Endothelial cell of umbilical vein (primary cell): ENCODE measurements around the gene CDKN1C. TPM values are rescaled to one million over a fixed set of nuclear protein-coding genes. Genes with fewer than 3 reads are reported as not detected.

ENCODE experiments used
- BruUV-seq: library from RNA; stranded (reverse); fragments of 400-500 nt; replicated peaks from 2 replicates; lab custom pipeline; 2021; lab: Mats Ljungman, UMichigan
- CTCF ChIA-PET: fragments of 300-600, 350-600 bp; sonication (Branson Sonifier 250); formaldehyde crosslinking; loops from one replicate; lab custom pipeline; 2021; ENCODE audit warnings: antibody characterized with exemption, inconsistent platforms; lab: Charles Lee
- POLR2A ChIA-PET: fragments of 300-600, 350-600 bp; sonication (Branson Sonifier 250); formaldehyde crosslinking; loops from one replicate; lab custom pipeline; 2021; ENCODE audit warnings: antibody characterized with exemption, inconsistent platforms; lab: Charles Lee
- DNase-seq: peaks from one replicate; pipeline ENCODE4 v3.0.0-alpha.2; 2011; ENCODE audit warnings: low read depth, low spot score
- FAIRE-seq: peaks from 2 replicates; lab custom pipeline; 2011; peaks lifted over from hg19 to GRCh38; lab: Jason Lieb, UNC
- H2AFZ ChIP-seq: 2 replicates; pipeline ENCODE4 v1.6.0; 2012; ENCODE audit warnings: low read depth, low read length, control low read depth, inconsistent platforms
- H3K27ac ChIP-seq: 2 replicates; pipeline ENCODE4 v1.5.1; 2011; ENCODE audit warnings: low read depth, mild to moderate bottlenecking, control low read depth, low read length, moderate library complexity; ENCODE audit not compliant: insufficient read depth
- H3K27me3 ChIP-seq, 2 experiments: 2 replicates each; pipeline versions ENCODE4 v1.6.0 to v1.6.1; 2011; ENCODE audit warnings: low read length in 2 of 2, mixed read lengths in 1 of 2; ENCODE audit not compliant: control insufficient read depth in 2 of 2, insufficient read depth in 2 of 2
- H3K36me3 ChIP-seq, 2 experiments: 2 replicates in 1 of 2; 3 replicates in 1 of 2; pipeline ENCODE4 v1.5.1; 2011; ENCODE audit warnings: low read length in 2 of 2, mild to moderate bottlenecking in 1 of 2, moderate library complexity in 1 of 2; ENCODE audit not compliant: control insufficient read depth in 2 of 2, insufficient read depth in 2 of 2; ENCODE audit errors: extremely low read depth in 1 of 2
- H3K4me1 ChIP-seq: 3 replicates; pipeline ENCODE4 v1.5.1; 2011; ENCODE audit warnings: mild to moderate bottlenecking, low read length; ENCODE audit not compliant: control insufficient read depth, insufficient read depth; ENCODE audit errors: extremely low read depth
- H3K4me2 ChIP-seq: 2 replicates; pipeline ENCODE4 v1.6.1; 2011; ENCODE audit warnings: low read length, control low read depth, mixed read lengths; ENCODE audit not compliant: insufficient read depth
- H3K4me3 ChIP-seq, 3 experiments: fragments of 200-600 bp in 1 of 3; sonication (generic), shearing (Covaris generic) in 1 of 3; replicated peaks in 1 of 3; 2 replicates each; pipeline ENCODE4 v1.5.1; 2011 to 2016; ENCODE audit warnings: control low read depth in 3 of 3, low read length in 3 of 3, mild to moderate bottlenecking in 2 of 3, inconsistent platforms in 1 of 3, low read depth in 1 of 3, moderate library complexity in 1 of 3; ENCODE audit not compliant: insufficient read depth in 1 of 3
- H3K79me2 ChIP-seq: 2 replicates; pipeline ENCODE4 v1.6.0; 2012; ENCODE audit warnings: low read length, inconsistent platforms; ENCODE audit not compliant: control insufficient read depth, insufficient read depth
- H3K9ac ChIP-seq: replicated peaks from 2 replicates; pipeline ENCODE3; 2011; ENCODE audit warnings: low read length, control low read depth; ENCODE audit not compliant: insufficient read depth; ENCODE audit errors: extremely low read depth
- H3K9me1 ChIP-seq: replicated peaks from 3 replicates; pipeline ENCODE4 v1.6.0; 2011; ENCODE audit warnings: mild to moderate bottlenecking, low read length; ENCODE audit not compliant: control insufficient read depth, insufficient read depth; ENCODE audit errors: extremely low read depth
- H3K9me3 ChIP-seq: replicated peaks from 2 replicates; pipeline ENCODE4 v1.5.1; 2012; ENCODE audit warnings: low read length, inconsistent platforms; ENCODE audit not compliant: control insufficient read depth, insufficient read depth
- H4K20me1 ChIP-seq: replicated peaks from 2 replicates; pipeline ENCODE3; 2011; ENCODE audit warnings: mild to moderate bottlenecking, low read length; ENCODE audit not compliant: control insufficient read depth, insufficient read depth; ENCODE audit errors: extremely low read depth
- CTCF ChIP-seq, 2 donors: IDR thresholded peaks; 1 replicate in 1 of 2; 2 replicates in 1 of 2; pipeline ENCODE4 v1.5.1; 2011; ENCODE audit warnings: low read length in 2 of 2, mild to moderate bottlenecking in 2 of 2, moderate library complexity in 2 of 2, control low read depth in 1 of 2, inconsistent platforms in 1 of 2, low read depth in 1 of 2; ENCODE audit not compliant: insufficient read depth in 1 of 2; ENCODE audit errors: extremely low read depth in 1 of 2
- EZH2 ChIP-seq: IDR thresholded peaks from 2 replicates; pipeline ENCODE4 v1.6.1; 2012; ENCODE audit warnings: borderline replicate concordance, low read depth, mild to moderate bottlenecking, moderate library complexity, low read length, inconsistent platforms; ENCODE audit not compliant: severe bottlenecking
- GATA2 ChIP-seq: IDR thresholded peaks from 2 replicates; pipeline ENCODE4 v1.7.0; 2011; ENCODE audit warnings: low read depth, mild to moderate bottlenecking, moderate library complexity, mixed read lengths, low read length; ENCODE audit not compliant: insufficient read length, insufficient read depth
- POLR2A ChIP-seq: IDR thresholded peaks from 2 replicates; pipeline ENCODE4 v1.6.1; 2012; ENCODE audit warnings: low read depth, mild to moderate bottlenecking, control low read depth, low read length
- POLR2AphosphoS5 ChIP-seq: IDR thresholded peaks from 2 replicates; pipeline ENCODE4 v1.6.1; 2012; ENCODE audit warnings: low read depth, mild to moderate bottlenecking, control low read depth, low read length, moderate library complexity; ENCODE audit not compliant: insufficient read depth
- dilution Hi-C: fragments of 300-500 bp; cut with MboI; formaldehyde crosslinking; loops from one replicate; pipeline ENCODE4 v1.15.0; 2019; ENCODE audit warnings: low sequenced_read_pairs; ENCODE audit not compliant: extremely low pct_ligation_motif_present
- intact Hi-C: fragments of 100-400 bp; cut with micrococcal nuclease; formaldehyde crosslinking; loops from one replicate; pipeline ENCODE4 v1.10.0; 2022
- polyA plus RNA-seq, 4 experiments: library from polyadenylated mRNA; depleted of rRNA in 3 of 4; stranded (reverse) in 3 of 4; unstranded in 1 of 4; fragments of >200 nt; gene quantifications; 2 replicates each; pipeline versions ENCODE4 v1.2.1 to v1.2.3, GENCODE V29; 2011 to 2012; ENCODE audit warnings: missing spikeins in 1 of 4
- total RNA-seq: library from RNA; stranded (reverse); gene quantifications from 2 replicates; pipeline ENCODE4 v1.2.3, GENCODE V29; 2021
- TF ChIP-seq, protein P1 (sequence below): IDR thresholded peaks from 2 replicates; pipeline ENCODE4 v1.6.1; 2011; ENCODE audit not compliant: insufficient read depth, insufficient read length

The CDKN1C gene
- total and polyA plus RNA-seq, 2 donors (not counting 3 experiments of a cell fraction or from before 2014, with no cell fraction given) = 4.1 to 9.0 TPM

- POLR2A ChIA-PET = no interaction called here
Measured at GRCh38 chr11:2913019-2913431, 27.4 kb upstream of the CDKN1C start.

More at GRCh38 chr11:2913019-2913431, 27.4 kb upstream of the CDKN1C start:
- FAIRE-seq = no peak
- intact Hi-C loops = no loop called here
- CTCF ChIA-PET = interaction anchor here (1.0 to 1.3 kb wide), 2 partner anchors 17 to 20 kb away, joined by 3 read pairs; partner anchors contain the start of gene PHLDA2
- Histone ChIP-seq H3K4me2 (no peak overlapping the region), H3K79me2 (no peaks in the 10 kb centered on the region), H3K4me3 (no peak overlapping the region), H3K9ac (no peak overlapping the region), H3K4me1 (no peaks in the 10 kb centered on the region), H3K27me3 (peaks cover 8 to 10% of the 10 kb centered on the region in 2 experiments), H3K36me3 (no peaks in the 10 kb centered on the region), H3K9me3 (no peaks in the 10 kb centered on the region), H3K27ac (no peak overlapping the region), H4K20me1 (no peaks in the 10 kb centered on the region), H3K9me1 (no peaks in the 10 kb centered on the region), H2AFZ (no peak overlapping the region)
- DNase-seq = no peak
- dilution Hi-C loops = no loop called here
- TF ChIP-seq, protein P1, sequence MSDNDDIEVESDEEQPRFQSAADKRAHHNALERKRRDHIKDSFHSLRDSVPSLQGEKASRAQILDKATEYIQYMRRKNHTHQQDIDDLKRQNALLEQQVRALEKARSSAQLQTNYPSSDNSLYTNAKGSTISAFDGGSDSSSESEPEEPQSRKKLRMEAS = no peak
- TF ChIP-seq POLR2A = no peak
- TF ChIP-seq POLR2AphosphoS5 = no peak
- no peak for TF ChIP-seq GATA2
- TF ChIP-seq EZH2 = no peak
- TF ChIP-seq CTCF (IDR thresholded peaks at IDR 0.05; ENCODE audit: extremely low read depth in 1 of 2, insufficient read depth in 1 of 2, low read depth in 1 of 2, low read length in 2 of 2) = no peak
- no TSS peak for BruUV-seq
